ENCODE data around the gene ZNF230.

Gene ZNF230

GRCh38 chr19:44002566-44003460 lies at the start of gene ZNF230:
TSS of gene ZNF230 (plus strand) at chr19:44002957. CDS start at chr19:44007079, 4,122 bp downstream.
- DNase-seq (ENCODE audit: low read depth) = peak; percentile 85

- DNase-seq (ENCODE audit: low read depth) = no peak
Observed at GRCh38 chr19:43956827-43957226, 45.9 kb upstream of the ZNF230 start.

GRCh38 chr19:43957891-43958290 lies 44.9 kb upstream of the ZNF230 start:
- DNase-seq (ENCODE audit: low read depth) = peak; percentile 71

GRCh38 chr19:43960411-43960810 lies 42.3 kb upstream of the ZNF230 start:
- DNase-seq (ENCODE audit: low read depth) = no peak

- no peak for DNase-seq (ENCODE audit: low read depth)
Observed at GRCh38 chr19:43966079-43966694, 36.6 kb upstream of the ZNF230 start.

GRCh38 chr19:43976732-43977131 lies 26.0 kb upstream of the ZNF230 start:
- DNase-seq (ENCODE audit: low read depth) = no peak

GRCh38 chr19:43983544-43983911 lies 19.2 kb upstream of the ZNF230 start:
- no peak for DNase-seq (ENCODE audit: low read depth)

GRCh38 chr19:43983912-43984686 lies 18.7 kb upstream of the ZNF230 start, which contains the start of gene ZNF155:
TSS of gene ZNF155 (plus strand) at chr19:43984188. CDS start at chr19:43988544, 4,356 bp downstream.
- DNase-seq (ENCODE audit: low read depth) = peak; percentile 89

- no peak for DNase-seq (ENCODE audit: low read depth)
Observed at GRCh38 chr19:43984687-43985000, 18.1 kb upstream of the ZNF230 start.

- DNase-seq (ENCODE audit: low read depth) = no peak
Observed at GRCh38 chr19:43997631-43998290, 5.0 kb upstream of the ZNF230 start.

- DNase-seq (ENCODE audit: low read depth) = no peak
Observed at GRCh38 chr19:44002212-44002565, 568 bp upstream of the ZNF230 start.

GRCh38 chr19:44003461-44004009 lies 778 bp downstream of the ZNF230 start:
- DNase-seq (ENCODE audit: low read depth) = no peak

GRCh38 chr19:44005973-44006372 lies 3.2 kb downstream of the ZNF230 start:
- DNase-seq (ENCODE audit: low read depth) = no peak

- no peak for DNase-seq (ENCODE audit: low read depth)
Observed at GRCh38 chr19:44007473-44007872, 4.7 kb downstream of the ZNF230 start.

- DNase-seq (ENCODE audit: low read depth) = no peak
Observed at GRCh38 chr19:44010468-44010867, 7.7 kb downstream of the ZNF230 start.

GRCh38 chr19:44019498-44019897 lies 16.7 kb downstream of the ZNF230 start:
- DNase-seq (ENCODE audit: low read depth) = no peak

- no peak for DNase-seq (ENCODE audit: low read depth)
Observed at GRCh38 chr19:44021221-44021620, 18.5 kb downstream of the ZNF230 start.

- no peak for DNase-seq (ENCODE audit: low read depth)
Observed at GRCh38 chr19:44024900-44025216, 22.1 kb downstream of the ZNF230 start.

GRCh38 chr19:44025217-44025936 lies 22.6 kb downstream of the ZNF230 start, which contains the start of gene ZNF222:
TSS of gene ZNF222 (plus strand) at chr19:44025379. CDS start at chr19:44025437, 58 bp downstream.
- DNase-seq (ENCODE audit: low read depth) = peak; percentile 64

- DNase-seq (ENCODE audit: low read depth) = no peak
Observed at GRCh38 chr19:44026622-44027021, 23.9 kb downstream of the ZNF230 start.

GRCh38 chr19:44032001-44032610 lies 29.3 kb downstream of the ZNF230 start:
- DNase-seq (ENCODE audit: low read depth) = no peak

Measured in GM04503 (cell line).